ENCODE measurements around the gene FAM135A.

DNA sequence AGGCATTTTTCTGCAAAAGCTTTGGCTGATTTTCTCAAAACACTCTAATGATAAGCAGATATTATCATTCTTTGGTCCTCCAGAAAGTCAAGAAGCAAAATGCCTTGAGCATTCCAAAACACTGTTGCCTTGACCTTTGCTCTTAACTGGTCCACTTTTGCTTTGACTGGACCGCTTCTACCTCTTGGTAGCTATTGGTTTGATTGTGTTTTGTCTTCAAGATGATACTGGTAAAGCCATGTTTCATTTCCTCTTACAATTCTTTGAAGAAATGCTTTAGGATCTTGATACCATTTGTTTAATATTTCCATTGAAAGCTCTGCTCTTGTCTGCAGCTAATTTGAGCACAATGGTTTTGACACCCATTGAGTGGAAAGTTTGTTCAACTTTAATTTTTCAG is 117.8 kb downstream of the FAM135A start:
- TF ChIP-seq CTCF (IDR thresholded peaks at IDR 0.05; ENCODE audit: low read depth, low read length) = no peak
- TF ChIP-seq, protein P1, sequence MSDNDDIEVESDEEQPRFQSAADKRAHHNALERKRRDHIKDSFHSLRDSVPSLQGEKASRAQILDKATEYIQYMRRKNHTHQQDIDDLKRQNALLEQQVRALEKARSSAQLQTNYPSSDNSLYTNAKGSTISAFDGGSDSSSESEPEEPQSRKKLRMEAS (IDR thresholded peaks at IDR 0.05; ENCODE audit: low read depth, low read length) = no peak

Measured in NB4 (cell line).